Mucosa of gallbladder (tissue), 1 donor: ENCODE measurements around the gene TMEM60. TPM values are rescaled to one million over a fixed set of nuclear protein-coding genes. Genes with fewer than 3 reads are reported as not detected.
A peak's percentile ranks its signal among the peaks of the same experiment; 100 is the strongest.

Source experiments
- DNase-seq: peaks from one replicate; pipeline ENCODE4 v3.0.0-alpha.2; 2020; ENCODE audit warnings: low spot score
- total RNA-seq: library from RNA; stranded (reverse); gene quantifications from one replicate; pipeline ENCODE4 v1.2.1, GENCODE V29; 2021
- donor health status: DM: no; HTN: no; CAD: no.

Gene TMEM60
- total RNA-seq, 1 donor from 2014 or later = 12.2 TPM

DNA sequence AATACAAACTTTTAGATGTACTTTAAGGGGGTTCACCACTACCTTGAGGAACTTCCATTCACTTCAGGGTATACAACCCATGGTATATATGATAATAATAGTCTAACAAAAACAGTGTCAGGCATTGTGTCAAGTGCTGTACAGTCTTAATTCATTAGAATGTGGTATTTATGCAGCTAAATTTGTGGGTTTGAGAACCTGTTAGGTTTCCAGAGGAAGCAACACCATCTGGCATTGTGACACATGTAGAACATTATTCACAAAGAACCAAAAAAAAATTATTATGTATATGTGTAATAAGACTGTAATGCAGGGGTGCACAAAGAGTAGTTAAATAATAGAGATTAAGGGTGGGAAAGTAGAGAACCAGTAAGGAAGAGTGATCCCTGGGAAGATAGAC is 26.3 kb downstream of the TMEM60 start:
- DNase-seq = no peak

DNA sequence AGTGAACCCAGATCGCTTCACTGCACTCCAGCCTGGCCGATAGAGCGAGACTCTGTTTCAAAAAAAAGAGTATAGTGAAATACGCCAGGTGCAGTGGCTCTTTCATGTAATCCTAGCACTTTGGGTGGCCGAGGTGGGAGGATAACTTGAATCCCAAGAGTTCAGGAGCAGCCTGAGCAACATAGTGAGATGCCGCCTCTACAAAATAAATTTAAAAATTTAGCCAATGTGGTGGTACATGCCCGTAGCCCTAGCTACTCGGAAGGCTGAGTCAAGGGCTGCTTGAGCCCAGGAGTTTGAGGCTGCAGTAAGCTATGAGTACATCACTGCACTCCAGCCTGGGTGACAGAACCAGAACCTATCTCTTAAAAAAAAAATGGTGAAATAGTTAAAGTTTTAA is 27.9 kb downstream of the TMEM60 start:
- DNase-seq = no peak

DNA sequence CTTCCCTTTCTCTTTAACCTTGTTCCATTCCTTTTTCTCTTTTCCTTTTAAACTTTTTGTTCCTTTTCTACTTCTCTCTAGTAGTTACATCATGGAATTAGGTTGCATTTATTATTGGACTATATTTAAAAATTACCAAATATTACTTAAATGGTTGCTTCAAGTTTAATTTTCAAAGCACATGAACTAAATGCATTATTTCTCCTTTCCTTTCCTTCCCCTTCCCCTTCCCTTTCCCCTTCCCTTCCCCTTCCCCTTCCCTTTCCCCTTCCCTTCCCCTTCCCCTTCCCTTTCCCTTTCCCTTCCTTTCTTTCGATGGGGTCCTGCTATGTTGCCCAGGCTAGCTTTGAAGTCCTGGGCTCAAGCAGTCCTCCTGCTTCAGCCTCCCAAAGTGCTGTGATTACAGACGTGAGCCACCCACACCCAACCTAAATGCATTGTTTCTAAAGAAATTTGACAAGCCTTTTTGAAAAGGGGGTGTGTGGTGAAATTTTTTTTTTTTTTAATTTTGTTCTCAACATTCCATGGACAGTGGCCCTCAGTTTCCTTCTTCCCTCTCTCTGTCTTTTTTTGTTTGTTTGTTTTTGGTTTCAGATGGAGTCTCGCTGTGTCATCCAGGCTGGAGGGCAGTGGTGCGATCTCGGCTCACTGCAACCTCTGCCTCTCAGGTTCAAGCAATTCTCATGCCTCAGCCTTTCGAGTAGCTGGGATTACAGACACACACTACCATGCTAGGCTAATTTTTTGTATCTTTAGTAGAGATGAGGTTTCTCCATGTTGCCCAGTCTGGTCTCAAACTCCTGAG is 31.2 kb downstream of the TMEM60 start:
- no peak for DNase-seq

DNA sequence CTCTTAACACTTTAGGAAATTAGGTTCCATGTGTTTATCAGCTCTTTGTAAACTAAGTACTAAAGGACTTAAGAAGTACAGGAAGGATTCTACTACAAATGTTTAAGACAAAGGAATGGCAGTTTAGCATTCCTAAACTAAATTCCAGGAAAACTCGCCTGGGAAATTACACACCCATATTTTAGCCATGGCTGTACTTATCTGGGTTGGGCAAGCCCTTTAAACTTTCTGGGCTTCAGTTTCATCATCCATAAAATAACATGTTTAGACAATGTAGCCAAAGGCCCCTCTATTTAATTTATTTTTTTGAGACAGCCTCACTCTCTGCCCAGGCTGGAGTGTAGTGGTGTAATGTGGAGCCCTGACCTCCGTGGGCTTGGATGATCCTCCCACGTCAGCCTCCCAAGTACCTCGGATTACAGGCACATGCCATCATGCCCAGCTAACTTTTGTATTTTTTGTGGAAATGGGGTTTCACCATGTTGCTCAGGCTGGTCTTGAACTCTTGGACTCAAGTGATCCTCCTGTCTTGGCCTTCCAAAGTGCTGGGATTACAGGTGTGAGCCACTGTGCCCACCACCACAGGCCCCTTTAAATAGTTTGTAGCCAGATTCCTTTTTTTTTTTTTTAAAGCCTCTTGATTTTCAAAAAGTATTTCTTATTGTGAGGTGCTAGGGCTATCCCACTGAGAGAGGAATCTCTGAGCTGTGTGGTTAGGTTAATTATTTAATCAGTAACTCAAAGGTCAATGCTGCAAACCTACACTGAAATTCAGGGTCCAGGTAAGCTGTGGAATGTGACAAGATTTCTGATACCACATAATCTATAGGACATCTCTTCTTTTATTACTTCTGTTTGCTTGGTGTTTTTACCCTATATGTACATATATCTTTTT is 32.1 kb downstream of the TMEM60 start:
- no peak for DNase-seq

DNA sequence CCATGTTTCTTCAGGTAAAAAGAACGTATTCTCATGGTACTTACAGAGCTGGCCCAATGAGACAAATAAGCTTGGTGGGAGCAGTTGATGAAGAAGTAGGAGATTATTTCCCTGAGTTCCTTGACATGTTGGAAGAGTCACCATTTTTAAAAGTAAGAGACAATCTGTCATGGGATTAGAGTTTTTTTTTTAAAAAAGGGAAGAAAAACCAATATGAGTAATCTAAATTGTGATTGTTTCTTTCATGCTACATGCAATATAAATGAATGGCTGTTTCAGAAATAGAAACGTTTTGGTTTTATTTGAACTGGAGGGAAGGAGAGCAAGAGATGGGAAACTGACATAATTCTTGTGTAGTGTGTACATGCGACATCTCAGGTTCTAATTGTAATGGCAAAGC is 32.8 kb downstream of the TMEM60 start:
- DNase-seq = no peak

DNA sequence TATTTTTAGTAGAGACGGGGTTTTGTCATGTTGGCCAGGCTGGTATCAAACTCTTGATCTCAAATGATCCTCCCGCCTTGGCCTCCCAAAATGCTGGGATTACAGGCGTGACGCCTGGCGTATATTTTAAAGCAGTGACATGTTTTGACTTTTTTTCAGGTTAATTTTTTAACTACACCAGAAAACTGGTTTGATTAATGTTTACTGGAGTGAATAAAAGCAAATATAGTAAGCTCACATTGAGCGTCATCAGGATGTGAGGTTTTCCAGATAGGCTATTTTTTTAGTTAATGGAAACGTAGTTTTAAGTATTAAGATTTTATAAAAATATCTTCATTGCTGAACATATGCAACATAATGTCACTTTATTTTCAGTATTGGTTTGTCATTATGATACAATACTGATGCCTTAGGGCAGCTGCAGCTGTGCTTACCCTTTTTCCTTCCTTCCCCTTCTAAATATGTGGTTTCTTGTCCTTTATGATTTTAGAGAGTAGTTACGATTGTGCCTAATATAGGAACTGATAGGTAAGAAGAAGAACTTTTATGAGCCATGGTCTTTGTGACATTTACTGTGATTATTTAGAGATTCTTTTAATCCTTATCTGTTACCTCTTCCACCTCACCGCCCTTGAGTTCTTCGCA is 37.3 kb downstream of the TMEM60 start:
- DNase-seq = no peak

DNA sequence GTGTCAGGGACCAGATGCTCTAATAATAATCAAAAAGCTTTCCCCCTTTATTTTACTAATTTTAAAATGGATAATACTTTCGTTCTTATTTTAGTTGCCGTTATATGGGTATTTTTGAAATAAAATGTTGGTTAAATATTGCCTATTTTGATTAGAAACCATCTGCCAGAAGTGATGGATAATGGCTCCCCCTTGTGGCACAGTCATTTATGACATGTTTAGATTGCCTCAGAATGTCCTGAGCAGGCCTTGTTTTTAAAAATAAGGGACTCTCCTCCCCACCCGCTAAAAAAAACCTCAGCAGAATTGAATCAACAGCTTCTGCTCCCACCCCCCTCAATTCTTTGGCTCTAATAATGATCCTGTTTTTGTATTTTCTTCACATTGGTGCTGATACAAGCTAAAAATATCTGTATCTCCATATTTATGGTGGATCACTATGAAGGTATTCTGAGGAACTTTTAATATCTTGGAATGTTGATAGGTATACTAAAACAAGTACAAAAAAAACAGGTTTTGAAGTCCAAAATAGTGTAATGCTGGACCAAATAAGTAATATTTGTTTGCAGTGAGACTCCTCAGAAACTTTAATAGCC is 38.8 kb downstream of the TMEM60 start:
- DNase-seq = peak; percentile 78

DNA sequence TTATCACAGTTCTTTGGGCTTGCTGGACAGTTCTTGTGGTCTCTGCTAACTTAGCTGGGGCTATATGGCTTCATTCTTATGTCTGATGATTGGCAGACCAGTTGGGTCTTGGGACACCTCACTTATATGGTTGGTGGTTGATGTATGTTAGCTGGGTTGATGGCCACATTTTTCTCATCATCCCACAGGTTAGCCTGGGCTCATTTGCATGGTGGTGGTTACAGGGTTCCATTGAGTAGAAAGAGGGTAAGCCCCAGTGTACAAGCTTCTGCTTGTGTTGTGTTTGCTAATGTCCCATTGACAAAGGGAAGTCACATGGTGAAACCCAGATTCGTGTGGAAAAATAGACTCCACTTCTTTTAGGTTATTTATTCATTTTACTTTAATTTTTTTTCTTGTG is 40.6 kb downstream of the TMEM60 start:
- no peak for DNase-seq

DNA sequence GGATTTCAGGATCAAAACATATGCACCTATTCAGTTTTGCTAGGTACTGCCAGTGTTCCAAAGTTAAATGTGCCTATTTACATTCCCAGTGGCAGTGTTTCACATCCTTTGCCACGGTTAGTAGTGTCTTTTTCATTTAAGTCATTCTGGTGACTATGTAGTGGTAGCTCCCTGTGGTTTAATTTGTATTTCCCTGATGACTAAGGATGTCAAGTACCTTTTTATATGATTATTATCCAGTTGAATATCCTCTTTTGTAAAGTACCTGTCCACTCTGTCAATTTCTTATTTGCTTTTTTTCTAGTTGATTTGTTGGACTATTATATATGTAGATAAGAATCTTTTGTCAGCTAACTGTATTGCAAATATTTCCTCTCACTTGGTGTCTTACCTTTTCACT is 45.1 kb downstream of the TMEM60 start:
- no peak for DNase-seq

DNA sequence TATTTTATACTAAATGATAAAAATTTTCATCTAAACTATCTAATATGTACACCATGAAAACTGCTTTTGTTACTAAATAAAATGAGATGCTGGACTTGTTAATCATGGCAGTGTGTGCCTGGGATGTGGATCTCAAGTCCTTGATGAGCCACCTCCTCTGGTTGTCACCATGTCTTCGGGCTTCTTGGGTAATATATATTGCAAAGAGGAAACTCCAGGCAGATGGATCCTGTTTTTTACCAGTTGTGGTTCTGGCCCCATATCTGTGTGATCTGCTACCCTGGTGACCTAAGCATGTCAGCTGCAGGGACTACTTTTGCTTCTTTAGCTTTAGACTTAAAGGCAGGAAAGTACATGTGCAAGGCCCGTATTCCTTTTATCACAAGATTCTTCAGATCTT is 46.2 kb downstream of the TMEM60 start:
- no peak for DNase-seq

DNA sequence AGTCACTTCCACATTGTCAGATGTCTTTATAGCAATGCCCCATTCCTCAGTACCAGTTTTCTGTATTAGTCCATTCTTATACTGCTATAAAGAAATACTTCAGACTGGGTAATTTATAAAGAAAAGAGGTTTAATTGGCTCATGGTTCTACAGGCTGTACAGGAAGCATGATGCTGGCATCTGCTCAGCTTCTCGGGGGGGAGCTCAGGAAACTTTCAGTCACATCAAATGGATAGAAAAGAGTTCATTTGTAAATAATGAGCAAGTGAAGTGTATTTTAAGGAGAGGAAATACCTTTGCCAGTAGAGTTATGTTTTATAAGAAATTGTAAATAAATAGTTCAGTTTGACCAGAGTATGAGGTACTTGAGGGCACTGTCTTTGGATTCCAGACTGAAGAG is 50.5 kb downstream of the TMEM60 start:
- no peak for DNase-seq

DNA sequence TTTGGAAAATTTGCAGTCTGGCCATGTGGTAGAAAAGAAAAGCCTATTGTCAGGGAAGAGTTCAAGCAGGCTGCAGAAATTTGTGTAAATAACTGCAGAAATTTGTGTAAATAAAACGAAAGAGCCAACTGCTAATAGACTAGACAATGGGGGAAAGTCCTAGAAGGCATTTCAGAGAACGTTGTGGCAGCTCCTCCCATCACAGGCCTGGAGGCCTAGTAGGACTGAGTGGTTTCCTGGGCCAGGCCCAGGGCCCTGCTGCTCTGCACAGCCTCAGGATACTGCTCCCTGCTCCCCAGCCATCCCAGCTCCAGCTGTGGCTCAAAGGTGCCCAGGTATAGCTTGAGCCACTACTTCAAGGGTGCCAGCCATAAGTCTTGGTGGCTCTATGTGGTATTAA is 51.1 kb downstream of the TMEM60 start:
- DNase-seq = no peak

DNA sequence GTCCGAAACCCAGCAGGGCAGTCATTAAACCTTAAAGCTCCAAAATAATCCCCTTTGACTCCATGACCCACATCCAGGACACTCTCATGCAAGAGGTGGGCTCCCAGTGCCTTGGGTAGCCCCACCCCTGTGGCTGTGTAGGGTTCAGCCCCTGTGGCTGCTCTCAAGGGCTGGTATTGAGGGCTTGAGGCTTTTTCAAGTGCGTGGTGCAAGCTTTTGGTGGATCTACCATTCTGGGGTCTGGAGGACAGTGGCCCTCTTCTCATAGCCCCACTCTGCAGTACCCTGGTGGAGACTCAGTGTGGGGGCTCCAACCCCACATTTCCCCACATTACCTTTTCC is 51.4 kb downstream of the TMEM60 start:
- DNase-seq = no peak

DNA sequence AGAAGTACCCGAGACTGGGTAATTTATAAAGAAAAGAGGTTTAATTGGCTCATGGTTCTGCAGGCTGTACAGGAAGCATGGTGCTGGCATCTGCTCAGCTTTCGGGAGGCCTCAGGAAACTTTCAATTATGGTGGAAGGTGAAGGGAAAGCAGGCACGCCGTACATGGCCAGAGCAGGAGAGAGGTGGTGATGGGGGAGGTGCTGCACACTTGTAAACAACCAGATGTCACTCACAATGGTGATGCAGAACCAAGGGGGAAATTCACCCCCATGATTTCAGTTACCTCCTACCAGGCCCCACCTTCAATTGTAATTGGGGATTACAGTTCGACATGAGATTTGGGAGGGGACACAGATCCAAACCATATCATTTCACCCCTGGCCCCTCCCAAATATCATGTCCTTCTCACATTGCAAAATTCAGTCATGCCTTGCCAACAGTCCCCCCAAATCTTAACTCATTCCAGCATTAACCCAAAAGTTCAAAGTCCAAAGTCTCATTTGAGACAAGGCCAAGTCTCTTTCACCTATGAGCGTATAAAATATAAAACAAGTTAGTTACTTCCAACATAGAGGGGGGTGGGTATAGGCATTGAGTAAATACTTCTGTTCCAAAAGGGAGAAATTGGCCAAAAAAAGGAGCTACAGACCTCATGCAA is 51.9 kb downstream of the TMEM60 start:
- no peak for DNase-seq

DNA sequence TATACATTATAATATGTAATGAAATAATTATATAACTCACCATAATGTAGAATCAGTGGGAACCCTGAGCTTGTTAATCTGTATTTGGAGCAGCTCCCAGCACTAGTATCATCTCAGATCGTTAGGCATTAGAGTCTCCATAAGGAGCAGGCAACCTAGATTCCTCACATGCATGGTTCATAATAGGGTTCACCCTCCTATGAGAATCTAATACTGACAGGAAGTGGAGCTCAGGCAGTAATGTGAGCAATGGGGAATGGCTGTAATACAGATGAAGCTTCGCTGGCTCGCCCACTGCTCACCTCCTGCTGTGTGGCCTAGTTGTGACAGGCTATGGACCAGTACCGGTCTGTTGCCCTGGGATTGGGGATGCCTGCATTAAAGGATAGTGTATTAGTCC is 52.5 kb downstream of the TMEM60 start:
- DNase-seq = no peak

Other genes with a start within 250 kb of the TMEM60 start
- gene RSBN1L, start 102.0 kb downstream of the TMEM60 start, total RNA-seq = 18.3 TPM
- 11.3 TPM for gene PHTF2, start 339 bp upstream of the TMEM60 start, total RNA-seq